Measurements from ENCODE around the gene ADGRA1. TPM values are rescaled to one million over a fixed set of nuclear protein-coding genes. Genes with fewer than 3 reads are reported as not detected.

Gene ADGRA1
- total RNA-seq, 6 donors from 2014 or later: 0.30 to 1.0 (median 0.39) TPM; not detected in 1

DNA sequence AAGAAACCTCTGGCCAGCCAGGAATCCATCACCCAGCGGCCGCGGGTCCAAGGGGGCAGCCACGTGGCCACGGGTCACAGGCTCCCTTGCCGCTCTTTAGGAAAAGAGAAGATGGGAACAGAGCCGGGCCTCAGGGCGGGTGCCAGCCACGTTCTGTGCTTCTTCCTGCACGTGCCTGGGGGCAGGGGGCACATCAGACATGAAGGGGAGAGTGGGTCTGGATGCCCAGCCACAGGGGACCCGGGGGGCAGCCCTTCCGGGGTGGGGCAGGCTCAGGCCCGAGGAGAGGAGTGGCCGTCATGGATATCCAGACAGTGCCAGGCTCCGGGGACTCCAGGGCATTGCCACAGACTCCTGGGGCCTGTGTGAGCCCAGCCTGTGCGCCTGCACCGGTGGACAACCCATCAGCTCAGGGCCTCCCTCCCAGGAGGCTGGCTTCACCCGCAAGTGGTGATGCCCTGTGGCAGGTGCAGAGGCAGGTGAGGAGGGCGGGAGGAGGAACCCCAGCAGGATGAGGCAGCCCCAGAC, 31.0 kb upstream of the ADGRA1 start:
- no peaks in the 10 kb centered on the region for H3K4me1 ChIP-seq
- H3K9me3 ChIP-seq: no peaks in the 10 kb centered on the region
- TF ChIP-seq, protein P1, sequence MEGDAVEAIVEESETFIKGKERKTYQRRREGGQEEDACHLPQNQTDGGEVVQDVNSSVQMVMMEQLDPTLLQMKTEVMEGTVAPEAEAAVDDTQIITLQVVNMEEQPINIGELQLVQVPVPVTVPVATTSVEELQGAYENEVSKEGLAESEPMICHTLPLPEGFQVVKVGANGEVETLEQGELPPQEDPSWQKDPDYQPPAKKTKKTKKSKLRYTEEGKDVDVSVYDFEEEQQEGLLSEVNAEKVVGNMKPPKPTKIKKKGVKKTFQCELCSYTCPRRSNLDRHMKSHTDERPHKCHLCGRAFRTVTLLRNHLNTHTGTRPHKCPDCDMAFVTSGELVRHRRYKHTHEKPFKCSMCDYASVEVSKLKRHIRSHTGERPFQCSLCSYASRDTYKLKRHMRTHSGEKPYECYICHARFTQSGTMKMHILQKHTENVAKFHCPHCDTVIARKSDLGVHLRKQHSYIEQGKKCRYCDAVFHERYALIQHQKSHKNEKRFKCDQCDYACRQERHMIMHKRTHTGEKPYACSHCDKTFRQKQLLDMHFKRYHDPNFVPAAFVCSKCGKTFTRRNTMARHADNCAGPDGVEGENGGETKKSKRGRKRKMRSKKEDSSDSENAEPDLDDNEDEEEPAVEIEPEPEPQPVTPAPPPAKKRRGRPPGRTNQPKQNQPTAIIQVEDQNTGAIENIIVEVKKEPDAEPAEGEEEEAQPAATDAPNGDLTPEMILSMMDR (IDR thresholded peaks at IDR 0.05): no peak
- TF ChIP-seq POLR2AphosphoS5 (IDR thresholded peaks at IDR 0.05) (no peak), EP300 (IDR thresholded peaks at IDR 0.05) (no peak), POLR2A (IDR thresholded peaks at IDR 0.05) (no peak)
- ATAC-seq (ENCODE audit: low FRiP score in 2 of 2) (no peak), DNase-seq (peak in 1 of 2 donors; percentile 71)
- WGBS, 2 donors: 47 to 79% methylated on average over 6 to 17 of the region's 19 CpGs
- H3K27me3 ChIP-seq: no peaks in the 10 kb centered on the region
- H3K36me3 ChIP-seq: no peaks in the 10 kb centered on the region
- H3K27ac ChIP-seq: no peak overlapping the region
- H3K4me3 ChIP-seq: no peak overlapping the region

DNA sequence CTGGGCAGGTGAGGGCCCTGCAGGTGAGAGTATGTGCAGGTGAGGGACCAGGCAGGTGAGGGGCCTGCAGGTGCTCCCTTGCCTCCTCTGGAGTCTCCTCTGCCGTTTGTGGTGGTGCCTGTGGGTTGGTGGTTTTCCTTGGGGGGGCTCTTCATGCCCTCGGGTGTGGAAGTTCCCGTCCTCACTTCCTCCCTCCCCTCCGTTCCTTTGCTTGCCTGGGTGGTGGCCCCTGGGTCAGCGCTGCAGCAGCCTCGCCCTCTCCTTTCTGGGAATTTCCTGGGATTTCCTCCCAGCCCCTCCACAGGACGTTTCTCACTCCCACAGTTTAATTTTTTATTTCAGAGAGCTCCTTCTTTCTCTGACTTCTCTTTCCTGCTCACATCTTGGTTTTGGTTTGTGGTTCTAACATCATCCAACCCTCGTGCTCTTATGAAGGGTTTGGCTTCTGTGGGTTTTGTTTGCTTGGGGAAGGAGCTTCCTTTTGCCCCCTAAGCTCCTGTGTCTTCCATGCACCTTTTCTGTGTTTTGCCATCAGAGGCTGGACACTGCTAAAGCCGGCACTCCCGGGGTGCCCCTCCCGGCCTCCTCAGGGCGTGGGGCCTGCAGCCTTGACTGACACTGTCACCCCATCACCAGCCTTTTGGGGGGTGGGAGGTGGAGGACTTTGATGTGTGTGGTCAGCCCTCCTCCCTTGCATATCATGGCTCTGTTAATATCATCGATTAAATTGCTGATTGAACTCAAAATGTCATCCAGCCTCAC, 29.2 kb upstream of the ADGRA1 start:
- Histone ChIP-seq H3K4me1 (no peaks in the 10 kb centered on the region), H3K27me3 (no peaks in the 10 kb centered on the region), H3K36me3 (no peaks in the 10 kb centered on the region), H3K27ac (no peak overlapping the region), H3K4me3 (no peak overlapping the region), H3K9me3 (no peaks in the 10 kb centered on the region)
- no peak for TF ChIP-seq POLR2AphosphoS5 (IDR thresholded peaks at IDR 0.05)
- TF ChIP-seq EP300 (IDR thresholded peaks at IDR 0.05): no peak
- TF ChIP-seq, protein P1 (IDR thresholded peaks at IDR 0.05): no peak
- no peak for TF ChIP-seq POLR2A (IDR thresholded peaks at IDR 0.05)
- 37 to 39% methylated on average over 12 to 13 of the region's 13 CpGs for WGBS, 2 donors
- DNase-seq: peak in 1 of 2 donors; percentile 40
- no peak for ATAC-seq (ENCODE audit: low FRiP score in 2 of 2)

DNA sequence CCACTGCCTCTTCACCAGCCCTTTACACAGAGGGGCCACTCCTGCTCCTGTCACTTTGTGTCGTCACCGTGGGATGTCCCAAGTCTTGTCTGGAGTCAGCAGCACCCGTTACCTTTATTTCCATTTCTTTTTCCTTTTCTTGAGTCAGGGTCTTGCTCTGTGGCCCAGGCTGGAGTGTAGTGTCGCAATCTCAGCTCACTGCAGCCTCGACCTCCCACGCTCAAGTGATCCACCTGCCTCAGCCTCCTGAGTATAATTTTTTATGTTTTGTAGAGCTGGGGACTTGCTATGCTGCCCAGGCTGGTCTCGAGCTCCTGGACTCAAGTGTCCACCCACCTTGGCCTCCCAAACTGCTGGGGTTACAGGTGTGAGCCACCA, 28.6 kb upstream of the ADGRA1 start:
- TF ChIP-seq EP300 (IDR thresholded peaks at IDR 0.05) (no peak), POLR2AphosphoS5 (IDR thresholded peaks at IDR 0.05) (no peak), POLR2A (IDR thresholded peaks at IDR 0.05) (no peak)
- TF ChIP-seq, protein P1 (IDR thresholded peaks at IDR 0.05): no peak
- H3K36me3 ChIP-seq: no peaks in the 10 kb centered on the region
- ATAC-seq (ENCODE audit: low FRiP score in 2 of 2): no peak

DNA sequence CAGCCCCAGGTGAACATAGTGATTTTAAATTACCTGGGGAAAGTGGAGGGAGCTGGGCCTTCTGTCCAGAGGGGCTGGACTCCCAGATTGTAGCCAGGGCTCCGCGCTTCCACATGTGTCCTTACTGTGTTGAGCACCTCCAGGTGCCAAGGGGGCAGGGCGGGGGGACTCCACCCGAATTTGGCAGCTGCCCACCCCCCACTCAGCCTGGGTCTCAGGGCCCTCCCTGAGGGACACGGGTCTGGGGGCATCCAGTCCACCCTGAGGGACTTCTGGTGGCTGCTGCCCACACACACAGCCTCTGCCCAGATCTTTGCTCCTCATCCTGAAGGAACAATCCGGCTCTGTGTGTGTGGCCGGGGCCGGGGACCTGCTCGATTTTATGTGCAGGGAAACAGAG, 28.2 kb upstream of the ADGRA1 start:
- Histone ChIP-seq H3K27me3 (no peaks in the 10 kb centered on the region), H3K27ac (no peak overlapping the region), H3K4me3 (no peak overlapping the region), H3K4me1 (no peaks in the 10 kb centered on the region), H3K36me3 (no peaks in the 10 kb centered on the region), H3K9me3 (no peaks in the 10 kb centered on the region)
- TF ChIP-seq, protein P1 (IDR thresholded peaks at IDR 0.05): no peak
- TF ChIP-seq POLR2A (IDR thresholded peaks at IDR 0.05) (no peak), EP300 (IDR thresholded peaks at IDR 0.05) (no peak), POLR2AphosphoS5 (IDR thresholded peaks at IDR 0.05) (no peak)
- 79 to 90% methylated on average over 2 to 9 of the region's 9 CpGs for WGBS, 2 donors
- ATAC-seq (ENCODE audit: low FRiP score in 2 of 2) (no peak), DNase-seq (peak in 1 of 2 donors; percentile 54)

More for the DNA sequence above, 28.6 kb upstream of the ADGRA1 start:
- H3K9me3 ChIP-seq: no peaks in the 10 kb centered on the region
- no peak for DNase-seq
- H3K27me3 ChIP-seq: no peaks in the 10 kb centered on the region
- no peak overlapping the region for H3K27ac ChIP-seq
- no peaks in the 10 kb centered on the region for H3K4me1 ChIP-seq
- 74 to 80% methylated on average over 7 of the region's 7 CpGs for WGBS, 2 donors
- no peak overlapping the region for H3K4me3 ChIP-seq
